ENCODE data around the gene KIAA1958. TPM values are rescaled to one million over a fixed set of nuclear protein-coding genes. Genes with fewer than 3 reads are reported as not detected.

KIAA1958 gene
- total and polyA plus RNA-seq, 4 donors: 0.99 to 7.1 (median 3.3) TPM

DNA sequence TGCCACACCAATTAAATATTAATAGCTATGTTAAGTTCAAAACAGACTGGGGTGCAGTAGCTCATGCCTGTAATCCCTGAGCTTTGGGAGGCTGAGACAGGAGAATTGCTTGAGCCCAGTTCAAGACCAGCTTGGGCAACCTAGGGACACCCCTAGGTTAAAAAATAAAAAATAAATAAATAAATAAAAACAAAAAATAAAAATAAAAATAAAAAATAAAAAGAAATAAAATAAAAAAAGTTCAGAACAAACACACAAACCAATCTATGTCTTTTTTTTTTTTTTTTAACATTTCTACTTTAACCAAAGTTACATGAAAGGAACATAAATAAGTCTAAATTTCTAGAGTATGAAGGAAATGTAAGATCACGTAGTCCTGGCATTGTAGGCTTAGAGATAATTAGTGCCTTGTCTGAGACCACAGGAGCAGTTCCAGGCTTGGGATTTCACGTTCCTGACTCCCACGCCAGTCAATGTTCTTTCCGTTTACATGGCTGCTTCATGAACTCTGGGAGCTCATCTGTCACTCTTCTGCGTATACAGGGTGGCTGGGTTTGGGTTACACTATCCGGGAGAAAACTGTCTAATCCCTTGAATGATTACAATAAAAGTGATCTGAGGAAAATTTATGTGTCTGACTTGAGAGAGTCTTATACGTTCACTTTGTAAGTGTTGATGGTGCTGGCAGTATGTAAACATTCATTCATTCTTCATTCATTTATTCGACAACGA is 85.2 kb downstream of the KIAA1958 start:
- no peak for DNase-seq (ENCODE audit: low spot score)
- Histone ChIP-seq H3K27me3 (ENCODE audit: control insufficient read depth in 4 of 4, insufficient read depth in 4 of 4, low read length in 3 of 4) (no peaks in the 10 kb centered on the region), H3K27ac (ENCODE audit: low read depth in 1 of 2, low read length in 2 of 2) (no peak overlapping the region), H3K9me3 (ENCODE audit: control insufficient read depth in 4 of 4, low read length in 3 of 4) (no peaks in the 10 kb centered on the region), H3K4me3 (ENCODE audit: low read depth in 1 of 3, low read length in 3 of 3) (no peak overlapping the region), H3K36me3 (ENCODE audit: control insufficient read depth in 4 of 4, insufficient read depth in 3 of 4, low read depth in 1 of 4, low read length in 3 of 4) (peaks cover 0 to 10% (median 3%) of the 10 kb centered on the region in 4 donors), H3K9ac (ENCODE audit: low read depth in 1 of 2, low read length in 2 of 2) (no peak overlapping the region), H3K4me1 (ENCODE audit: control insufficient read depth in 4 of 4, insufficient read depth in 4 of 4, low read length in 3 of 4) (peaks cover 0 to 20% (median 11%) of the 10 kb centered on the region in 4 donors)
- 95% methylated on average over 9 of the region's 9 CpGs for WGBS
- TF ChIP-seq, protein P1, sequence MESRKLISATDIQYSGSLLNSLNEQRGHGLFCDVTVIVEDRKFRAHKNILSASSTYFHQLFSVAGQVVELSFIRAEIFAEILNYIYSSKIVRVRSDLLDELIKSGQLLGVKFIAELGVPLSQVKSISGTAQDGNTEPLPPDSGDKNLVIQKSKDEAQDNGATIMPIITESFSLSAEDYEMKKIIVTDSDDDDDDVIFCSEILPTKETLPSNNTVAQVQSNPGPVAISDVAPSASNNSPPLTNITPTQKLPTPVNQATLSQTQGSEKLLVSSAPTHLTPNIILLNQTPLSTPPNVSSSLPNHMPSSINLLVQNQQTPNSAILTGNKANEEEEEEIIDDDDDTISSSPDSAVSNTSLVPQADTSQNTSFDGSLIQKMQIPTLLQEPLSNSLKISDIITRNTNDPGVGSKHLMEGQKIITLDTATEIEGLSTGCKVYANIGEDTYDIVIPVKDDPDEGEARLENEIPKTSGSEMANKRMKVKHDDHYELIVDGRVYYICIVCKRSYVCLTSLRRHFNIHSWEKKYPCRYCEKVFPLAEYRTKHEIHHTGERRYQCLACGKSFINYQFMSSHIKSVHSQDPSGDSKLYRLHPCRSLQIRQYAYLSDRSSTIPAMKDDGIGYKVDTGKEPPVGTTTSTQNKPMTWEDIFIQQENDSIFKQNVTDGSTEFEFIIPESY (IDR thresholded peaks at IDR 0.05): no peak
- TF ChIP-seq CTCF (IDR thresholded peaks at IDR 0.05; ENCODE audit: low read depth, low read length, missing input control) (no peak), EGR1 (IDR thresholded peaks at IDR 0.05; ENCODE audit: low read depth in 2 of 2) (no peak), NR2F2 (IDR thresholded peaks at IDR 0.05) (no peak), FOXA2 (IDR thresholded peaks at IDR 0.05) (no peak), SP1 (IDR thresholded peaks at IDR 0.05) (no peak)
- TF ChIP-seq, protein P2, sequence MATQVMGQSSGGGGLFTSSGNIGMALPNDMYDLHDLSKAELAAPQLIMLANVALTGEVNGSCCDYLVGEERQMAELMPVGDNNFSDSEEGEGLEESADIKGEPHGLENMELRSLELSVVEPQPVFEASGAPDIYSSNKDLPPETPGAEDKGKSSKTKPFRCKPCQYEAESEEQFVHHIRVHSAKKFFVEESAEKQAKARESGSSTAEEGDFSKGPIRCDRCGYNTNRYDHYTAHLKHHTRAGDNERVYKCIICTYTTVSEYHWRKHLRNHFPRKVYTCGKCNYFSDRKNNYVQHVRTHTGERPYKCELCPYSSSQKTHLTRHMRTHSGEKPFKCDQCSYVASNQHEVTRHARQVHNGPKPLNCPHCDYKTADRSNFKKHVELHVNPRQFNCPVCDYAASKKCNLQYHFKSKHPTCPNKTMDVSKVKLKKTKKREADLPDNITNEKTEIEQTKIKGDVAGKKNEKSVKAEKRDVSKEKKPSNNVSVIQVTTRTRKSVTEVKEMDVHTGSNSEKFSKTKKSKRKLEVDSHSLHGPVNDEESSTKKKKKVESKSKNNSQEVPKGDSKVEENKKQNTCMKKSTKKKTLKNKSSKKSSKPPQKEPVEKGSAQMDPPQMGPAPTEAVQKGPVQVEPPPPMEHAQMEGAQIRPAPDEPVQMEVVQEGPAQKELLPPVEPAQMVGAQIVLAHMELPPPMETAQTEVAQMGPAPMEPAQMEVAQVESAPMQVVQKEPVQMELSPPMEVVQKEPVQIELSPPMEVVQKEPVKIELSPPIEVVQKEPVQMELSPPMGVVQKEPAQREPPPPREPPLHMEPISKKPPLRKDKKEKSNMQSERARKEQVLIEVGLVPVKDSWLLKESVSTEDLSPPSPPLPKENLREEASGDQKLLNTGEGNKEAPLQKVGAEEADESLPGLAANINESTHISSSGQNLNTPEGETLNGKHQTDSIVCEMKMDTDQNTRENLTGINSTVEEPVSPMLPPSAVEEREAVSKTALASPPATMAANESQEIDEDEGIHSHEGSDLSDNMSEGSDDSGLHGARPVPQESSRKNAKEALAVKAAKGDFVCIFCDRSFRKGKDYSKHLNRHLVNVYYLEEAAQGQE (IDR thresholded peaks at IDR 0.05): no peak

- peaks cover 0 to 20% (median 11%) of the 10 kb centered on the region in 4 donors for H3K4me1 ChIP-seq (ENCODE audit: control insufficient read depth in 4 of 4, insufficient read depth in 4 of 4, low read length in 3 of 4)
- 63% methylated on average over 3 of the region's 3 CpGs for WGBS
- H3K9me3 ChIP-seq (ENCODE audit: control insufficient read depth in 4 of 4, low read length in 3 of 4): no peaks in the 10 kb centered on the region
- TF ChIP-seq MAX (IDR thresholded peaks at IDR 0.05) (no peak), TAF1 (conservative IDR thresholded peaks at IDR 0.05) (no peak), NR2F2 (IDR thresholded peaks at IDR 0.05) (no peak), CTCF (IDR thresholded peaks at IDR 0.05; ENCODE audit: low read depth, low read length, missing input control) (no peak), SP1 (IDR thresholded peaks at IDR 0.05) (no peak), YY1 (IDR thresholded peaks at IDR 0.05) (no peak), JUND (IDR thresholded peaks at IDR 0.05) (no peak), ATF3 (IDR thresholded peaks at IDR 0.05) (no peak), RXRA (IDR thresholded peaks at IDR 0.05) (no peak), RAD21 (IDR thresholded peaks at IDR 0.05) (no peak), HNF4G (IDR thresholded peaks at IDR 0.05) (no peak)
- TF ChIP-seq, protein P2 (IDR thresholded peaks at IDR 0.05): no peak
- DNase-seq (ENCODE audit: low spot score): no peak
- peaks cover 0 to 10% (median 3%) of the 10 kb centered on the region in 4 donors for H3K36me3 ChIP-seq (ENCODE audit: control insufficient read depth in 4 of 4, insufficient read depth in 3 of 4, low read depth in 1 of 4, low read length in 3 of 4)
- H3K4me3 ChIP-seq (ENCODE audit: low read depth in 1 of 3, low read length in 3 of 3): no peak overlapping the region
- no peak overlapping the region for H3K27ac ChIP-seq (ENCODE audit: low read depth in 1 of 2, low read length in 2 of 2)
- H3K9ac ChIP-seq (ENCODE audit: low read depth in 1 of 2, low read length in 2 of 2): no peak overlapping the region
- no peaks in the 10 kb centered on the region for H3K27me3 ChIP-seq (ENCODE audit: control insufficient read depth in 4 of 4, insufficient read depth in 4 of 4, low read length in 3 of 4)
Observed at GRCh38 chr9:112572416-112572815, 85.8 kb downstream of the KIAA1958 start.

All from liver (tissue), 9 donors.